GM10847 (cell line): Measurements from ENCODE around the gene PCDH7.

ENCODE experiments used
- POLR2A ChIP-seq: IDR thresholded peaks from 2 replicates; pipeline ENCODE4 v1.6.1; 2011; ENCODE audit not compliant: insufficient read length; ENCODE audit errors: extremely low read depth

PCDH7 gene

GRCh38 chr4:30722359-30723200 is 2.4 kb downstream of the PCDH7 start:
- TF ChIP-seq POLR2A, result no peak

- TF ChIP-seq POLR2A, result no peak
Measured at GRCh38 chr4:30723201-30723955, 3.2 kb downstream of the PCDH7 start.

- TF ChIP-seq POLR2A, result no peak
Measured at GRCh38 chr4:30724247-30724646, 4.1 kb downstream of the PCDH7 start.

- TF ChIP-seq POLR2A, result no peak
Measured at GRCh38 chr4:30725562-30725961, 5.4 kb downstream of the PCDH7 start.

- no peak for TF ChIP-seq POLR2A
Measured at GRCh38 chr4:30726090-30726675, 6.0 kb downstream of the PCDH7 start.

GRCh38 chr4:30727409-30727808 is 7.2 kb downstream of the PCDH7 start:
- no peak for TF ChIP-seq POLR2A

GRCh38 chr4:30728311-30728710 is 8.1 kb downstream of the PCDH7 start:
- TF ChIP-seq POLR2A, result no peak

- no peak for TF ChIP-seq POLR2A
Measured at GRCh38 chr4:30743897-30744296, 23.7 kb downstream of the PCDH7 start.

DNA sequence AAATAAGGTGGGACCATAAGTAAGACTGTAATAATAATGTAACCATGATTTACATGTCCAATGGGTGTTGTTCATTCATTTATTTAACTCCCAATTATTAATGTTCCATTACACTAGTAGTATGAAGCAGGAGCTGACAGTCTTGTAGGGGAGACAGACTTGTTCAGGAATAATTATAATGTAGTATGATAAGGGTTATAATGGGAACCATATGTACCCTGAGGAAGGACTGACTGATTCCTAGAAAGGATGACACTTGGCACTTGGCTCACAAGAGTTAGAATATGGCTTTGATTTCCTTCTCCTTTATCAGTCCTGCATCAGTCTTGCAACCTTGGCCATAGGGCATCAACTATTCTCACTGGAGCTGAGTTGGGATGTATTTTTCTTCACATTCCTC is 24.2 kb downstream of the PCDH7 start:
- TF ChIP-seq POLR2A, result no peak

DNA sequence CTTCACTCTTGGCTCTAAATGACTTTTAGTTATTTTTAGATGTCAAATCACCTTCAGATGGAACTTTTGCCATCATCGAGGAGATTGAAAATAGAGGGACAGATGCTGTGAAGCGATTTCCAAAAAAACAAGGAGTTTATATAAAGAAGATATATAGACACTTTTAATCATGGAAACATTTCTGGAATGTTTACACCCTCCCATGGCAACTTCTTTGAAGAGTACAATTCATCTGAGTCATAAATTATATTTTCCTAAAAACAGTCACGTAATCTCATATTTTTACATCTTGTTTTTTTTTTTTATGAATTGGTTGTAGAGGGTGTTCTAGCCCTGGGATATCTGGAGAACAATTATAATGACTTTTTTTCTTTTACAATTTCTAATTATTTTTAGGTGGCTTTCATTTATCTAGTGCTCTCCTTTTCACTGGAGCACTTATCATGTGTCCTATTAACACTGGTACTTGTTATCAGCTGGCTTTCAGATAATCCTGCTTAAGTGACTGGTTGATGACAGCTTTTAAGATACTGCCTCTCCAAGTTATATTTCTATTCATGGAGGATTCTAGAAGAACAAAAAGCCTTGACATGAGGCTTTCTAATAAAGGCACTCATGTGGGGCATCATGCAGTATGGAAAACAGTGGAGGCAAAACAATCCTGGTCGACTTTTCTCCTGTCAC is 24.9 kb downstream of the PCDH7 start:
- no peak for TF ChIP-seq POLR2A

- TF ChIP-seq POLR2A, result no peak
Measured at GRCh38 chr4:30746735-30747134, 26.6 kb downstream of the PCDH7 start.

GRCh38 chr4:30753316-30753715 is 33.1 kb downstream of the PCDH7 start:
- TF ChIP-seq POLR2A, result no peak

GRCh38 chr4:30754021-30754420 is 33.9 kb downstream of the PCDH7 start:
- TF ChIP-seq POLR2A, result no peak

GRCh38 chr4:30755346-30755745 is 35.2 kb downstream of the PCDH7 start:
- TF ChIP-seq POLR2A, result no peak

DNA sequence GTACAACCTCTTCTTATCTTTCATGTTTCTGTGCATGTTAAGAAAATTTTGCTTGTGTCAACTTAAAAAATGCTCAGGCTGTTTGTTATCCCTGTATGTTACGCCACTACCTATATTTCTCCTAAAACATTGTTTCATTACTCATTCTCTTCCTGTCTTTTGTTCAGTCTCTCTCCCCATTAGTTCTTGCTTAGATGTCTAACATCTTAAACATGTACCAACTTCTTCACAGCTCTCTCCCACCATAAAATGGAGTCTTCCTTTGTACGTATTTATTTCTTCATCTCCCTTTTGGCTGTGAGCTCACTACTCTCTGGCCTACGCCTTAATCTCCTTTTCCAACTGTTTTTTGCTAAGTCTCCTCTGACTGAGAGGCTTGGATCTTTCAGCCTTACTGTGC is 36.4 kb downstream of the PCDH7 start:
- no peak for TF ChIP-seq POLR2A

DNA sequence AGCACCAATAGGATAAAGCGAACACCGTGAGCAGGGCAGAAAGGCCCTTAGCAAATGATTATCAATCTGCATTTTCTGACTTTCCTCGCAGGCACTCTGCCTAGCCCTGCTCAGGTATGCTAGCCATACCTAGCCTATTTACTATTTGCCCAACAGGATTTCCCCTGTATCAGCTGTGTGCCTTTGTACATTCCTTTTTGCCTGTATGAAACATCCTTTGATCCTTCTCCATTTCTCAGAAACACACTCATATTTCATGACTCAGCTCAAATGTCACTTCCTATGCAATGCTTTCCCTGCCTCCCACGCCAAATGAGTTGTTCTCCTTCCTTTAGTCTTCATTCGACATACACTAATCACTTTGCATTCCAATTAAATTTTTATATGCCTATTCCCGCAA is 37.2 kb downstream of the PCDH7 start:
- no peak for TF ChIP-seq POLR2A

DNA sequence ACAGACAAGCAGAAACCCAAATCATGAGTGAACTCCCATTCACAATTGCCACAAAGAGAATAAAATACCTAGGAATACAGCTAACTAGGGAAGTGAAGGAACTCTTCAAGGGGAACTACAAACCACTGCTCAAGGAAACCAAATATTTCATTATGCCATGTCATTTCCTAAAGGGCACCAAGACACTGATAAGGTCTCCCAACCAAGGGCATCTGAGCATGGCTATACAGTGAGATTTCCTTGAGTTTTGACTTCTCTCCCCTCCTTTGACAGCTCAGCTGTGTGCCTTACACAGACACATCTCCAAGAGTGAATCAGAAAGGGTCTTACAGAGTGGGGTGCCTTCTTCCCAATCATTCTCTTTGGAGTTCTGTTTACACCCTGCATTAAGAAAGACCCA is 40.4 kb downstream of the PCDH7 start:
- TF ChIP-seq POLR2A, result no peak
